ENCODE measurements around the gene STRADB.

GRCh38 chr2:201402651-201403562 lies 48.6 kb upstream of the STRADB start:
- TF ChIP-seq CTCF (conservative IDR thresholded peaks at IDR 0.05; ENCODE audit: low read depth in 2 of 2) (no peak), CREB1 (CRISPR knock-in tag; IDR thresholded peaks at IDR 0.05; ENCODE audit: low read depth) (no peak), REST (IDR thresholded peaks at IDR 0.05; ENCODE audit: unreplicated experiment) (no peak), POLR2AphosphoS5 (IDR thresholded peaks at IDR 0.05; ENCODE audit: low read depth) (no peak)
